HG03378 (cell line): Measurements from ENCODE around the gene UBE2L5.

ENCODE experiments used
- ATAC-seq: cut with Tn5 transposase; IDR thresholded peaks from one replicate; pipeline ENCODE4 v1.9.1; 2021; ENCODE audit warnings: mild to moderate bottlenecking, moderate library complexity; ENCODE audit not compliant: unreplicated experiment

UBE2L5 gene

GRCh38 chr13:30466841-30467252 lies 44.6 kb downstream of the UBE2L5 start:
- no peak for ATAC-seq

- ATAC-seq: no peak
These were observed 51.4 kb downstream of the UBE2L5 start for GRCh38 chr13:30473675-30474074.

- ATAC-seq: peak; percentile 95
These were observed 55.3 kb downstream of the UBE2L5 start for GRCh38 chr13:30477346-30478195.
